ENCODE data around the gene ZNF606.

DNA sequence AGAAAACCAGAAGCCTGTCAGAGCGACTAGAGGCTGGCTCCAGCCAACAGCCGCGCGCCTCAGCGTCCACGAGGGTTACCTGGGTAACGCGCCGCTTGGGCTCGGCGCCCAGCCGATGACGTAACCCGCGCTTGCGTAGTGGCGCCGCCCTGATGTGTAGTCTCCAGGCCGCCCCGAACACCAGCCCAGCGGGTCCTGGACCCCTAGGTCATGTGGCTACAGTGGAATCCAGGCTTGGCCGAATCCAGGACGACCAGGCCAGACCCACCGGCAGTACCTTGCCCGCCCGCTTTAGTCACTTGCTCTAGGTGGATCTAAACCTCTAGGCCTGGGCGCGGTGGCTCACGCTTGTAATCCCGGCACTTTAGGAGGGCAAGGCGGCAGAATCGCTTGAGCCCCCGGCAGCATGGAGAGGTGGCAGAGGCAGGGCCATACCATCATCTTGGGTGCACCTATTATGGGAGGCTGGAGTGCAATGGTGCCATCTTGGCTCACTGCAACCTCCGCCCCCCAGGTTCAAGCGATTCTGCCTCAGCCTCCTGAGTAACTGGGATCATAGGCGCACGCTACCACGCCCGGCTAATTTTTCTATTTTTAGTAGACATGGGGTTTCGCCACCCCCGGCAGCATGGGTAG, 7.2 kb upstream of the ZNF606 start:
- no peak for TF ChIP-seq RAD21 (IDR thresholded peaks at IDR 0.05; ENCODE audit: insufficient read depth, low read depth, low read length)
- no peak for TF ChIP-seq NFYB (IDR thresholded peaks at IDR 0.05; ENCODE audit: insufficient read depth, low read depth, low read length)
- TF ChIP-seq RCOR1 (conservative IDR thresholded peaks at IDR 0.05; ENCODE audit: low read depth, low read length), result no peak
- TF ChIP-seq BACH1 (IDR thresholded peaks at IDR 0.05; ENCODE audit: borderline replicate concordance), result no peak
- no peak for TF ChIP-seq SP1 (IDR thresholded peaks at IDR 0.05; ENCODE audit: low read depth, low read length)
- no peak for TF ChIP-seq EZH2 (IDR thresholded peaks at IDR 0.05; ENCODE audit: borderline replicate concordance, control insufficient read depth, low read depth, low read length)
- TF ChIP-seq, protein P1, sequence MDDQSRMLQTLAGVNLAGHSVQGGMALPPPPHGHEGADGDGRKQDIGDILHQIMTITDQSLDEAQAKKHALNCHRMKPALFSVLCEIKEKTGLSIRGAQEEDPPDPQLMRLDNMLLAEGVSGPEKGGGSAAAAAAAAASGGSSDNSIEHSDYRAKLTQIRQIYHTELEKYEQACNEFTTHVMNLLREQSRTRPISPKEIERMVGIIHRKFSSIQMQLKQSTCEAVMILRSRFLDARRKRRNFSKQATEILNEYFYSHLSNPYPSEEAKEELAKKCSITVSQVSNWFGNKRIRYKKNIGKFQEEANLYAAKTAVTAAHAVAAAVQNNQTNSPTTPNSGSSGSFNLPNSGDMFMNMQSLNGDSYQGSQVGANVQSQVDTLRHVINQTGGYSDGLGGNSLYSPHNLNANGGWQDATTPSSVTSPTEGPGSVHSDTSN (IDR thresholded peaks at IDR 0.05; ENCODE audit: insufficient replicate concordance, low read depth, low read length), result no peak
- no peak for TF ChIP-seq NR2C2 (IDR thresholded peaks at IDR 0.05; ENCODE audit: borderline replicate concordance, control insufficient read depth, insufficient read length, low read depth)
- TF ChIP-seq SMC3 (IDR thresholded peaks at IDR 0.05; ENCODE audit: borderline replicate concordance, low read length), result no peak
- TF ChIP-seq PML (IDR thresholded peaks at IDR 0.05; ENCODE audit: low read length), result no peak
- TF ChIP-seq, protein P2, sequence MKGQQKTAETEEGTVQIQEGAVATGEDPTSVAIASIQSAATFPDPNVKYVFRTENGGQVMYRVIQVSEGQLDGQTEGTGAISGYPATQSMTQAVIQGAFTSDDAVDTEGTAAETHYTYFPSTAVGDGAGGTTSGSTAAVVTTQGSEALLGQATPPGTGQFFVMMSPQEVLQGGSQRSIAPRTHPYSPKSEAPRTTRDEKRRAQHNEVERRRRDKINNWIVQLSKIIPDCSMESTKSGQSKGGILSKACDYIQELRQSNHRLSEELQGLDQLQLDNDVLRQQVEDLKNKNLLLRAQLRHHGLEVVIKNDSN (IDR thresholded peaks at IDR 0.05; ENCODE audit: borderline replicate concordance, extremely low read length, insufficient read depth, low read depth, low read length), result no peak

All from GM12878 (cell line).